Measurements from ENCODE around the gene PLVAP. TPM values are rescaled to one million over a fixed set of nuclear protein-coding genes. Genes with fewer than 3 reads are reported as not detected.

PLVAP gene
- total RNA-seq, 1 experiment from 2014 or later = not detected

GRCh38 chr19:17393914-17394313 lies 16.8 kb upstream of the PLVAP start, which contains the start of gene CCDC194:
TSS of gene CCDC194 (minus strand) at chr19:17394196. CDS start at chr19:17394158, 38 bp downstream.
- H4K91ac ChIP-seq (ENCODE audit: insufficient read length, low read depth, low read length) = no peak within 1 kb of the TSS
- DNase-seq = no peak
- Mint-ChIP-seq H3K27me3 (ENCODE audit: low read depth) (peaks cover 15% of the 10 kb centered on the region), H3K9me3 (peaks cover 7 to 8% of the 10 kb centered on the region in 2 experiments), H3K4me1 (peaks cover 12 to 14% of the 10 kb centered on the region in 2 experiments), H3K4me3 (peak within 1 kb of the TSS in 1 of 2 experiments; percentile 58; a peak in 2 of 5 replicates), H3K27ac (no peak within 1 kb of the TSS), H3K36me3 (ENCODE audit: insufficient read depth in 1 of 3, low read depth in 3 of 3) (peaks cover 3 to 15% (median 5%) of the 10 kb centered on the region in 3 experiments; a peak in 6 of 7 replicates)
- no peak within 1 kb of the TSS for H2BK15ac ChIP-seq (ENCODE audit: low read depth, low read length)
- H3K56ac ChIP-seq (ENCODE audit: insufficient read length, low read depth, low read length) = no peak within 1 kb of the TSS
- no peak within 1 kb of the TSS for H2BK5ac ChIP-seq (ENCODE audit: insufficient read length, low read length)
- H3K27me3 ChIP-seq (ENCODE audit: insufficient read depth, low read length) = no peaks in the 10 kb centered on the region
- H2BK120ac ChIP-seq (ENCODE audit: low read depth, low read length, poor library complexity, severe bottlenecking) = no peak within 1 kb of the TSS
- H3K4me2 ChIP-seq (ENCODE audit: insufficient read depth, insufficient read length, low read length) = no peak within 1 kb of the TSS
- H3K4ac ChIP-seq (ENCODE audit: low read depth, low read length) = no peak within 1 kb of the TSS
- H2AFZ ChIP-seq (ENCODE audit: low read length) = no peak within 1 kb of the TSS
- H4K20me1 ChIP-seq (ENCODE audit: control insufficient read depth, insufficient read depth, insufficient read length) = no peaks in the 10 kb centered on the region
- no peak for TF ChIP-seq CTCF (conservative IDR thresholded peaks at IDR 0.05)
- H3K18ac ChIP-seq (ENCODE audit: insufficient read length, low read depth, low read length) = no peak within 1 kb of the TSS
- H2AK5ac ChIP-seq (ENCODE audit: insufficient read length, low read length) = no peak within 1 kb of the TSS
- H4K5ac ChIP-seq (ENCODE audit: insufficient read length, low read depth, low read length) = no peak within 1 kb of the TSS
- no peaks in the 10 kb centered on the region for H3K79me2 ChIP-seq (ENCODE audit: insufficient read depth, low read length)
- no peak within 1 kb of the TSS for H4K8ac ChIP-seq (replicated peaks; ENCODE audit: insufficient read length, low read depth, low read length)
- no peak within 1 kb of the TSS for H3K14ac ChIP-seq (ENCODE audit: insufficient read depth, low read length)
- H3K79me1 ChIP-seq (ENCODE audit: insufficient read depth, low read depth, low read length, poor library complexity, severe bottlenecking) = no peaks in the 10 kb centered on the region
- H3K9ac ChIP-seq (ENCODE audit: extremely low read depth, insufficient read length, low read length) = no peak within 1 kb of the TSS
- H3T11ph ChIP-seq (ENCODE audit: low read length) = no peak within 1 kb of the TSS
- no peak within 1 kb of the TSS for H3K27ac ChIP-seq (ENCODE audit: insufficient read length, low read depth, low read length)
- H3K9me3 ChIP-seq (ENCODE audit: control insufficient read depth, low read depth, low read length) = no peaks in the 10 kb centered on the region
- H3K4me1 ChIP-seq (ENCODE audit: insufficient read depth, low read length) = no peaks in the 10 kb centered on the region
- no peak within 1 kb of the TSS for H3K23ac ChIP-seq (ENCODE audit: insufficient read length, low read depth, low read length)
- peaks cover 14% of the 10 kb centered on the region for H3K23me2 ChIP-seq (ENCODE audit: insufficient read length, low read depth, low read length, poor library complexity, severe bottlenecking)
- no peak within 1 kb of the TSS for H2BK20ac ChIP-seq (ENCODE audit: low read depth, low read length, poor library complexity, severe bottlenecking)
- no peak within 1 kb of the TSS for H2BK12ac ChIP-seq (ENCODE audit: insufficient read length, low read depth, low read length)
- no CpG with 5 or more reads among the region's 41 CpGs for WGBS (ENCODE audit: extremely low coverage, insufficient read length, low lambda C conversion rate)
